Ishikawa (cell line): ENCODE measurements around the gene SCN4A.

ENCODE experiments used
- CEBPB ChIP-seq: IDR thresholded peaks from 2 replicates; pipeline ENCODE4 v1.6.1; 2012
- EGR1 ChIP-seq: IDR thresholded peaks from 2 replicates; pipeline ENCODE4 v1.6.1; 2012
- EP300 ChIP-seq: IDR thresholded peaks from 2 replicates; pipeline ENCODE4 v1.6.1; 2012; ENCODE audit warnings: borderline replicate concordance
- NFIC ChIP-seq: IDR thresholded peaks from 2 replicates; pipeline ENCODE4 v1.6.1; 2012
- REST ChIP-seq: IDR thresholded peaks from 2 replicates; pipeline ENCODE4 v1.6.1; 2012; ENCODE audit warnings: low read depth, mild to moderate bottlenecking
- TAF1 ChIP-seq: IDR thresholded peaks from 2 replicates; pipeline ENCODE4 v1.6.1; 2012; ENCODE audit warnings: low read depth, mild to moderate bottlenecking
- TCF12 ChIP-seq: IDR thresholded peaks from 2 replicates; pipeline ENCODE4 v1.6.1; 2012; ENCODE audit warnings: low read depth
- YY1 ChIP-seq: IDR thresholded peaks from 2 replicates; pipeline ENCODE4 v1.6.1; 2012; ENCODE audit warnings: low read depth
- TF ChIP-seq, protein P1 (sequence below): IDR thresholded peaks from 2 replicates; pipeline ENCODE4 v1.6.1; 2012

DNA sequence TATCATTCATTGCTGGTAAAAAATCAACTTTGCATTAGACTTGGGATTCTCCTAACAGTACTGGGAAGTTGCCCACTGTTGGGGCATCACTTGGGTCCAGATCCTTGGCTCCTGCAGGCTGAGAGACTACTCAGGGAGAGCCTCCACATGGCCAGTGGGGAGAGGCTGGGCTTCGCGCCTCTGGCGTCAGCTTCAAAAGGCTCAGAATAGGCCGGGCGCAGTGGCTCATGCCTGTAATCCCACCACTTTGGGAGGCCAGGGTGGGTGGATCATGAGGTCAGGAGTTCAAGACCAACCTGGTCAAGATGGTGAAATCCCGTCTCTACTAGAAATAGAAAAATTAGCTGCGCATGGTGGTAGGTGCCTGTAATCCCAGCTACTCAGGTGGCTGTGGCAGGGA is 58.2 kb downstream of the SCN4A start:
- no peak for TF ChIP-seq EP300
- TF ChIP-seq YY1: no peak
- no peak for TF ChIP-seq CEBPB
- TF ChIP-seq TCF12: no peak
- no peak for TF ChIP-seq EGR1
- TF ChIP-seq REST: no peak
- TF ChIP-seq, protein P1, sequence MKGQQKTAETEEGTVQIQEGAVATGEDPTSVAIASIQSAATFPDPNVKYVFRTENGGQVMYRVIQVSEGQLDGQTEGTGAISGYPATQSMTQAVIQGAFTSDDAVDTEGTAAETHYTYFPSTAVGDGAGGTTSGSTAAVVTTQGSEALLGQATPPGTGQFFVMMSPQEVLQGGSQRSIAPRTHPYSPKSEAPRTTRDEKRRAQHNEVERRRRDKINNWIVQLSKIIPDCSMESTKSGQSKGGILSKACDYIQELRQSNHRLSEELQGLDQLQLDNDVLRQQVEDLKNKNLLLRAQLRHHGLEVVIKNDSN: no peak
- no peak for TF ChIP-seq NFIC
- no peak for TF ChIP-seq TAF1
